ENCODE results near the gene WDFY3.

- TF ChIP-seq EZH2 (IDR thresholded peaks at IDR 0.05) (no peak), POLR2A (IDR thresholded peaks at IDR 0.05; ENCODE audit: borderline replicate concordance, extremely low read depth, insufficient read depth, insufficient read length) (no peak), POLR2AphosphoS5 (IDR thresholded peaks at IDR 0.05; ENCODE audit: low read depth, low read length) (no peak), JUND (IDR thresholded peaks at IDR 0.05) (no peak), ZNF274 (IDR thresholded peaks at IDR 0.05; ENCODE audit: low read depth, low read length) (no peak), REST (IDR thresholded peaks at IDR 0.05; ENCODE audit: low read depth) (no peak), YY1 (IDR thresholded peaks at IDR 0.05; ENCODE audit: extremely low read depth, insufficient replicate concordance, low read depth, low read length) (no peak), ZFX (IDR thresholded peaks at IDR 0.05) (no peak), EZH2phosphoT487 (IDR thresholded peaks at IDR 0.05; ENCODE audit: borderline replicate concordance) (no peak), SP1 (IDR thresholded peaks at IDR 0.05; ENCODE audit: low read depth) (no peak), SIN3A (IDR thresholded peaks at IDR 0.05; ENCODE audit: low read depth) (no peak), TCF7L2 (IDR thresholded peaks at IDR 0.05; ENCODE audit: borderline replicate concordance, extremely low read depth, insufficient read depth, insufficient read length) (no peak), ATF3 (IDR thresholded peaks at IDR 0.05) (no peak)
- TF ChIP-seq, protein P1, sequence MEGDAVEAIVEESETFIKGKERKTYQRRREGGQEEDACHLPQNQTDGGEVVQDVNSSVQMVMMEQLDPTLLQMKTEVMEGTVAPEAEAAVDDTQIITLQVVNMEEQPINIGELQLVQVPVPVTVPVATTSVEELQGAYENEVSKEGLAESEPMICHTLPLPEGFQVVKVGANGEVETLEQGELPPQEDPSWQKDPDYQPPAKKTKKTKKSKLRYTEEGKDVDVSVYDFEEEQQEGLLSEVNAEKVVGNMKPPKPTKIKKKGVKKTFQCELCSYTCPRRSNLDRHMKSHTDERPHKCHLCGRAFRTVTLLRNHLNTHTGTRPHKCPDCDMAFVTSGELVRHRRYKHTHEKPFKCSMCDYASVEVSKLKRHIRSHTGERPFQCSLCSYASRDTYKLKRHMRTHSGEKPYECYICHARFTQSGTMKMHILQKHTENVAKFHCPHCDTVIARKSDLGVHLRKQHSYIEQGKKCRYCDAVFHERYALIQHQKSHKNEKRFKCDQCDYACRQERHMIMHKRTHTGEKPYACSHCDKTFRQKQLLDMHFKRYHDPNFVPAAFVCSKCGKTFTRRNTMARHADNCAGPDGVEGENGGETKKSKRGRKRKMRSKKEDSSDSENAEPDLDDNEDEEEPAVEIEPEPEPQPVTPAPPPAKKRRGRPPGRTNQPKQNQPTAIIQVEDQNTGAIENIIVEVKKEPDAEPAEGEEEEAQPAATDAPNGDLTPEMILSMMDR (IDR thresholded peaks at IDR 0.05 in 2 of 3, conservative IDR thresholded peaks at IDR 0.05 in 1 of 3; ENCODE audit: borderline replicate concordance in 1 of 3, insufficient read depth in 1 of 3, low read depth in 2 of 3, low read length in 2 of 3), result no peak
These were observed 69.0 kb downstream of the WDFY3 start for GRCh38 chr4:84897516-84897915.

Data from HCT116 (cell line).